ENCODE data around the gene PGAP6. TPM values are rescaled to one million over a fixed set of nuclear protein-coding genes. Genes with fewer than 3 reads are reported as not detected.

The PGAP6 gene
- total RNA-seq, 4 donors from 2014 or later, result 31.6 to 83.3 (median 62.2) TPM

DNA sequence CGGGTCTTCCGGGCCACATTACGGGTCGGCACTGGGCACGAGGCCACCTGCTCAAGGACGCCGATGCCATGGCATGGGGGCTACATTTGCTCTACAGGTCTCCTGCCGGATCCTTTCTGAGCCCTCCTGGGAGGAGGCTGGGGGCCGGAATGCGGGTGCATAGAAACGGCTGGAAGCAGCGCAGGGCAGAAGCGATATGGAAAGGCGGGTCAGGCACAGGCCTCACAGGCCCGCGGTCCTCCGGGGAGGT, 57.7 kb downstream of the PGAP6 start:
- no peak for TF ChIP-seq CTCF (IDR thresholded peaks at IDR 0.05)
- no peak for TF ChIP-seq POLR2A (IDR thresholded peaks at IDR 0.05)
- Histone ChIP-seq H3K36me3 (no peaks in the 10 kb centered on the region), H3K4me1 (peaks cover 16 to 25% of the 10 kb centered on the region in 2 donors), H3K27ac (peak overlapping the region in 1 of 3 donors; percentile 31), H3K4me3 (replicated peaks in 1 of 3) (no peak overlapping the region), H3K9me3 (no peaks in the 10 kb centered on the region), H3K27me3 (no peaks in the 10 kb centered on the region)
- WGBS, 2 donors, result 79 to 85% methylated on average over 12 to 14 of the region's 17 CpGs
- intact Hi-C loops (cut with DNase I), result no loop called here
- no peak for DNase-seq

- H3K27me3 ChIP-seq, result no peaks in the 10 kb centered on the region
- H3K36me3 ChIP-seq, result peaks cover 0 to 6% of the 10 kb centered on the region in 2 donors
- peaks cover 9 to 17% of the 10 kb centered on the region in 2 donors for H3K4me1 ChIP-seq
- DNase-seq, result no peak
- no peak for TF ChIP-seq CTCF (IDR thresholded peaks at IDR 0.05)
- no peak for TF ChIP-seq POLR2A (IDR thresholded peaks at IDR 0.05)
- no peaks in the 10 kb centered on the region for H3K9me3 ChIP-seq
- no peak overlapping the region for H3K27ac ChIP-seq
- WGBS, 2 donors, result 88 to 93% methylated on average over 11 to 12 of the region's 13 CpGs
- intact Hi-C loops (cut with DNase I), result no loop called here
- H3K4me3 ChIP-seq (replicated peaks in 1 of 3), result no peak overlapping the region
These were observed 59.2 kb downstream of the PGAP6 start for GRCh38 chr16:322476-323143.

GRCh38 chr16:321532-321931, 60.2 kb downstream of the PGAP6 start:
- Histone ChIP-seq H3K4me3 (replicated peaks in 1 of 3) (no peak overlapping the region), H3K9me3 (no peaks in the 10 kb centered on the region), H3K36me3 (peaks cover 0 to 6% of the 10 kb centered on the region in 2 donors), H3K27ac (no peak overlapping the region), H3K4me1 (peaks cover 0 to 9% of the 10 kb centered on the region in 2 donors), H3K27me3 (no peaks in the 10 kb centered on the region)
- no peak for DNase-seq
- intact Hi-C loops (cut with DNase I), result no loop called here
- 74 to 76% methylated on average over 9 of the region's 9 CpGs for WGBS, 2 donors
- TF ChIP-seq POLR2A (IDR thresholded peaks at IDR 0.05), result no peak
- no peak for TF ChIP-seq CTCF (IDR thresholded peaks at IDR 0.05)

Other genes with a start within 250 kb of the PGAP6 start
- gene NPRL3, start 243.3 kb downstream of the PGAP6 start, total RNA-seq, result 10 to 100 TPM; 21.8 to 34.3 (median 26.1) TPM
- not detected for gene HBZ, start 229.3 kb downstream of the PGAP6 start, total RNA-seq
- not detected for gene HBM, start 216.0 kb downstream of the PGAP6 start, total RNA-seq
- 100 to 1,000 TPM in 1 of 4 donors, 10 to 100 TPM in 3; 21.2 to 136 (median 51.3) TPM for gene HBA2, start 209.1 kb downstream of the PGAP6 start, total RNA-seq
- gene HBA1, start 205.3 kb downstream of the PGAP6 start, total RNA-seq, result 100 to 1,000 TPM in 1 of 4 donors, 10 to 100 TPM in 1, not detected in 2; 16.5 to 110 TPM
- not detected for gene HBQ1, start 201.5 kb downstream of the PGAP6 start, total RNA-seq
- 100 to 1,000 TPM in 3 of 4 donors, 10 to 100 TPM in 1; 96.6 to 218 (median 149) TPM for gene LUC7L, start 152.5 kb downstream of the PGAP6 start, total RNA-seq
- 100 to 1,000 TPM in 2 of 4 donors, 10 to 100 TPM in 2; 35.3 to 140 (median 107) TPM for gene FAM234A, start 147.2 kb downstream of the PGAP6 start, total RNA-seq
- 1 to 10 TPM in 3 of 4 donors, under 1 TPM in 1; 0.73 to 5.9 (median 3.0) TPM for gene RGS11, start 106.0 kb downstream of the PGAP6 start, total RNA-seq
- not detected for gene ARHGDIG, start 101.4 kb downstream of the PGAP6 start, total RNA-seq
- under 1 TPM in 1 of 4 donors, not detected in 3; 0.81 TPM for gene PDIA2, start 98.8 kb downstream of the PGAP6 start, total RNA-seq
- 10 to 100 TPM; 17.5 to 29.7 (median 26.4) TPM for gene AXIN1, start 29.3 kb downstream of the PGAP6 start, total RNA-seq
- gene MRPL28, start 11.4 kb downstream of the PGAP6 start, total RNA-seq, result 100 to 1,000 TPM in 1 of 4 donors, 10 to 100 TPM in 3; 39.9 to 106 (median 80.7) TPM
- gene NME4, start 15.2 kb upstream of the PGAP6 start, total RNA-seq, result 10 to 100 TPM; 31.7 to 65.0 (median 59.7) TPM
- gene DECR2, start 19.9 kb upstream of the PGAP6 start, total RNA-seq, result 10 to 100 TPM in 2 of 4 donors, 1 to 10 TPM in 2; 3.1 to 13.5 (median 9.5) TPM
- 10 to 100 TPM; 26.6 to 34.3 (median 28.0) TPM for gene RAB11FIP3, start 43.7 kb upstream of the PGAP6 start, total RNA-seq
- 10 to 100 TPM; 19.6 to 42.6 (median 29.0) TPM for gene CAPN15, start 145.7 kb upstream of the PGAP6 start, total RNA-seq
- gene PRR35, start 178.4 kb upstream of the PGAP6 start, total RNA-seq, result not detected
- gene NHLRC4, start 185.0 kb upstream of the PGAP6 start, total RNA-seq, result under 1 TPM in 3 of 4 donors, not detected in 1; 0.63 to 0.81 (median 0.67) TPM
- gene PIGQ, start 188.0 kb upstream of the PGAP6 start, total RNA-seq, result 100 to 1,000 TPM in 3 of 4 donors, 10 to 100 TPM in 1; 69.6 to 125 (median 108) TPM
- 10 to 100 TPM; 17.7 to 24.4 (median 18.4) TPM for gene RAB40C, start 208.1 kb upstream of the PGAP6 start, total RNA-seq
- gene WFIKKN1, start 249.0 kb upstream of the PGAP6 start, total RNA-seq, result 1 to 10 TPM in 1 of 4 donors, under 1 TPM in 3; 0.13 to 1.8 (median 0.77) TPM